H1 (cell line): ENCODE results near the gene NKTR.

Source experiments
- CBX5 ChIP-seq: fragments of 300-800, 300-1000 bp; sonication (generic); IDR thresholded peaks from 2 replicates; pipeline ENCODE4 v1.7.1; 2016; ENCODE audit warnings: antibody characterized with exemption, low read length, low read depth
- CTCF ChIP-seq, 3 experiments: IDR thresholded peaks; 1 replicate in 2 of 3; 2 replicates in 1 of 3; pipeline versions ENCODE4 v1.5.1 to v1.6.1; 2011; ENCODE audit warnings: low read length in 3 of 3, mild to moderate bottlenecking in 3 of 3, inconsistent platforms in 2 of 3, low read depth in 1 of 3, moderate library complexity in 1 of 3; ENCODE audit not compliant: insufficient read depth in 1 of 3; ENCODE audit errors: control extremely low read depth in 1 of 3
- EP300 ChIP-seq, 2 experiments: IDR thresholded peaks; 1 replicate in 1 of 2; 2 replicates in 1 of 2; pipeline ENCODE4 v1.6.1; 2011 to 2012; ENCODE audit warnings: low read depth in 2 of 2, low read length in 2 of 2, mild to moderate bottlenecking in 2 of 2, borderline replicate concordance in 1 of 2, inconsistent platforms in 1 of 2, moderate library complexity in 1 of 2
- EZH2 ChIP-seq: fragments of 200-600 bp; sonication (generic); IDR thresholded peaks from 2 replicates; pipeline ENCODE4 v1.7.1; 2012; ENCODE audit warnings: low read depth, mild to moderate bottlenecking, moderate library complexity, low read length, inconsistent platforms; ENCODE audit not compliant: severe bottlenecking
- HDAC6 ChIP-seq: IDR thresholded peaks from one replicate; pipeline ENCODE4 v1.7.1; 2012; ENCODE audit warnings: low read depth, mild to moderate bottlenecking, inconsistent platforms, low read length, moderate library complexity
- SIN3A ChIP-seq, 2 experiments: IDR thresholded peaks in 1 of 2; conservative IDR thresholded peaks in 1 of 2; 2 replicates each; pipeline ENCODE4 v1.6.1; 2011 to 2012; ENCODE audit warnings: low read length in 2 of 2, improper control_type of control experiment in 1 of 2, low read depth in 1 of 2, mild to moderate bottlenecking in 1 of 2
- TCF12 ChIP-seq: IDR thresholded peaks from 2 replicates; pipeline ENCODE4 v1.6.1; 2011; ENCODE audit warnings: low read depth, mild to moderate bottlenecking, low read length
- TF ChIP-seq, protein P1 (sequence below): IDR thresholded peaks from 2 replicates; pipeline ENCODE4 v1.6.1; 2011; ENCODE audit warnings: low read length, improper control_type of control experiment

DNA sequence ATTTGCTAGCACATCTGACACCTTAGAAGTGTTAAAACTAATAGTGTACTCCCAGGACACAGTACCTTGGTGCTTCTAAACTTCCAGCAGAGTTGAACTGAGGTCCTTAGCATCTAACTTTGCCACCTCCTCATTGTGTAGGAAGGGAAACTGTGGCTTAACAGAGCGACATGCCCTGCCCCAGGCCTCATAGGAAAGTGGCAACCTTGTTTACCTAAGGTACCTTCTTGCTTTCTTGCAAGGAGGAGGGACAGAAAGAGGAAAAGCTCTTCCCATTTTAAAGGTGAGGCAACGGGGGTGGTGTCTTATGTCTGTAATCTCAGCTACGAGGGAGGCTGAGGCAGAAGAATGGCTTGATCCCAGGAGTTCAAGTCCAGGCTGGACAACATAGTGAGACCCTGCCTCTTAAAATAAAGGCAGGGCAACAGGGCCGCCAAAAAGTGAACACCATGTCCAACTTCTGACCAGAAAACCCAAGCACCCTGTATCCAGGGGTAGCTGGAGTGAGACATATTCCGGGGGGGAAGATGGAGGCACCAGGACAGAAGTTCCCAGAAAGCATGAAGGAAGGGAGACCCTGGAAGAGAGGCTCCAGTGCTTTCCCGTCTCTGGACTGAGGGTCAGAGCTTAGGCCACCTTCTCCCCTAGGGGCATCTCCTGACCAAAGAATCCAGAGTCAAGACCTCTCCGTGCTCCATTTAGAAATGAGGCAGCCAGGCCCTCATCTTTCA is 84.3 kb downstream of the NKTR start:
- TF ChIP-seq CTCF (IDR thresholded peaks at IDR 0.05; ENCODE audit: control extremely low read depth in 1 of 3, insufficient read depth in 1 of 3, low read depth in 1 of 3, low read length in 3 of 3) = no peak
- no peak for TF ChIP-seq EZH2
- TF ChIP-seq EP300 (IDR thresholded peaks at IDR 0.05; ENCODE audit: borderline replicate concordance in 1 of 2, low read depth in 2 of 2, low read length in 2 of 2) = no peak
- TF ChIP-seq HDAC6 = no peak
- TF ChIP-seq, protein P1, sequence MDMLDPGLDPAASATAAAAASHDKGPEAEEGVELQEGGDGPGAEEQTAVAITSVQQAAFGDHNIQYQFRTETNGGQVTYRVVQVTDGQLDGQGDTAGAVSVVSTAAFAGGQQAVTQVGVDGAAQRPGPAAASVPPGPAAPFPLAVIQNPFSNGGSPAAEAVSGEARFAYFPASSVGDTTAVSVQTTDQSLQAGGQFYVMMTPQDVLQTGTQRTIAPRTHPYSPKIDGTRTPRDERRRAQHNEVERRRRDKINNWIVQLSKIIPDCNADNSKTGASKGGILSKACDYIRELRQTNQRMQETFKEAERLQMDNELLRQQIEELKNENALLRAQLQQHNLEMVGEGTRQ = no peak
- TF ChIP-seq SIN3A (conservative IDR thresholded peaks at IDR 0.05 in 1 of 2, IDR thresholded peaks at IDR 0.05 in 1 of 2; ENCODE audit: low read depth in 1 of 2, low read length in 2 of 2) = no peak
- TF ChIP-seq CBX5 = no peak
- no peak for TF ChIP-seq TCF12
